ENCODE data around the gene GLTP. TPM values are rescaled to one million over a fixed set of nuclear protein-coding genes. Genes with fewer than 3 reads are reported as not detected.

Gene GLTP
- total and polyA plus RNA-seq, 3 experiments from 2014 or later: 39.3 to 67.4 (median 42.7) TPM

DNA sequence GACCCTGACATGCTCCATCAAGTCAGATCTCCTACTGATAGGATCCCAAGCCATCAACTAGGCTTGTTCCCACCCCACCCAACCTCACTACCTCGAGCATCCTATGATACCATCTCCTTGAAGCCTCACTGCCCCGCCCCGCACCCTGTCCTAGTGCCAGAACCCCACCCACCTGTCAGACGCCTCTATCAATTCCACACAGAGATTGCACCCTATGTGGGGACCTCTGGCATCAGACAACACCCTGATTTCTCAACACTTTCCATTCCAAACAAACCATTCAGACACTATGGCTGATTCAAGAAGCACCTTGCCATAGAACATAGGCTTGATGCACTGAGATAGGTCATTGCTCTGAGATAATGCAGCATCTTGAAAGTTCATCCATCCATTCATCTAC is 3.1 kb upstream of the GLTP start:
- Mint-ChIP-seq H3K36me3 (peaks cover 0 to 12% (median 0%) of the 10 kb centered on the region in 3 donors), H3K27ac (peak overlapping the region in 1 of 8 donors; percentile 21), H3K4me1 (peaks cover 33 to 39% (median 38%) of the 10 kb centered on the region in 3 donors), H3K4me3 (peak overlapping the region in 2 of 7 donors; percentile 36 to 70), H3K27me3 (peaks cover 0 to 2% of the 10 kb centered on the region in 2 donors), H3K9me3 (peaks cover 0 to 3% (median 0%) of the 10 kb centered on the region in 5 donors)
- Histone ChIP-seq H3K9me3 (ENCODE audit: low read length) (no peaks in the 10 kb centered on the region), H3K4me3 (ENCODE audit: low read length) (no peak overlapping the region), H3K4me1 (ENCODE audit: insufficient read depth, low read length) (peaks cover 34% of the 10 kb centered on the region), H3K27ac (ENCODE audit: low read depth, low read length) (no peak overlapping the region), H3K36me3 (ENCODE audit: insufficient read depth, low read length) (no peaks in the 10 kb centered on the region), H3K27me3 (ENCODE audit: insufficient read depth, low read length, poor library complexity, severe bottlenecking) (no peaks in the 10 kb centered on the region)
- ChIA-PET POLR2A (no interaction called here), CTCF (interaction anchor here (1.2 to 3.6 kb wide), 3 partner anchors 30 to 78 kb away, joined by 3 to 10 read pairs (median 3); no protein-coding TSS in a partner anchor)
- DNase-seq: no peak

DNA sequence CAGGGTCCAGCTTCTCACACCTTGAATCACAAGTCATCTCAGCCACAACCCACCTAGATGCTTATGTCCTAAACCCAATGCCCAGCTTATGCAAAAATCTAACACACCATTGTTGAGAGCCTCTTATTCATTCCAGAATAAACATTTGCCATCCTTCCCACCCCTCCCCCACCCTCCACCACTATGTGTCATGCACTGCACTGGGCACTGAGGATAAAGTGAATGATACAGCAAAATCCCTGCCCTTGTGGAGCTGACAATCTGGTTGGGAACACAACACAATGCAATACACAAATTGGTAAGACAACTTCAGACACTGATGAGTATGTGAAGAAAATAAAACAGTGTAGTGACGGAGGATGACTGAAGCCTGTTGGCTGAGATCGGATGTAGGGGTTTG is 1.4 kb upstream of the GLTP start:
- Histone ChIP-seq H3K9me3 (ENCODE audit: low read length) (no peaks in the 10 kb centered on the region), H3K27ac (ENCODE audit: low read depth, low read length) (no peak overlapping the region), H3K4me1 (ENCODE audit: insufficient read depth, low read length) (peaks cover 30% of the 10 kb centered on the region), H3K4me3 (ENCODE audit: low read length) (no peak overlapping the region), H3K36me3 (ENCODE audit: insufficient read depth, low read length) (no peaks in the 10 kb centered on the region), H3K27me3 (ENCODE audit: insufficient read depth, low read length, poor library complexity, severe bottlenecking) (no peaks in the 10 kb centered on the region)
- H3K4me1 Mint-ChIP-seq: peaks cover 35 to 42% (median 41%) of the 10 kb centered on the region in 3 donors
- H3K27me3 Mint-ChIP-seq: peaks cover 0 to 2% of the 10 kb centered on the region in 2 donors
- peaks cover 0 to 3% (median 0%) of the 10 kb centered on the region in 5 donors for H3K9me3 Mint-ChIP-seq
- peak overlapping the region in 5 of 8 donors; percentile 53 to 95 (median 75) for H3K27ac Mint-ChIP-seq
- POLR2A ChIA-PET: interaction anchor here (0.6 kb wide), 2 partner anchors 256 to 697 kb away, joined by 3 to 5 read pairs; no protein-coding TSS in a partner anchor
- peaks cover 0 to 14% (median 0%) of the 10 kb centered on the region in 3 donors for H3K36me3 Mint-ChIP-seq
- H3K4me3 Mint-ChIP-seq: peak overlapping the region; percentile 15 to 93 (median 84)
- no peak for DNase-seq
- CTCF ChIA-PET: interaction anchor here (1.0 to 3.6 kb wide), 4 partner anchors 11 to 77 kb away, joined by 4 to 10 read pairs (median 8); no protein-coding TSS in a partner anchor

DNA sequence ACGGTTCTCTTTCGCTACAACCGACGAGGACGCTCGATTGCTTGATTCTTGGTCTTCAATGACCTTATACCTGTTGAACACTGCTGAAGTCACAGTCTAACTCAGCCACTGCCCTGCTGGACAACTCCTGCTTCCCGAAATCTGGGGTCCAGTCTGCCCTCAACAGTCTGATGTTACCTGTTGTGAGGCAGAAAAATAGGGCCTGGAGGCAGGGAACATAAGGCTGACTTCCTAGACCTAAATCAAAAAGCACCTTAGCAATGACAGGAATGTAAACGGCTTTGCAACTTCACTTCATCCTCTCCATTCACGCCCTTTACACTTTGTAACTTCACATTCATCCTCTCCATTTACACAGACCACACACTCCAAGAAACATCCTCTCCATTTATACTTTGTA is 597 bp upstream of the GLTP start:
- Mint-ChIP-seq H3K27me3 (peaks cover 0 to 2% of the 10 kb centered on the region in 2 donors), H3K9me3 (peaks cover 0 to 3% (median 0%) of the 10 kb centered on the region in 5 donors), H3K4me3 (peak overlapping the region; percentile 78 to 95 (median 86)), H3K4me1 (peaks cover 38 to 48% (median 47%) of the 10 kb centered on the region in 3 donors), H3K27ac (peak overlapping the region; percentile 53 to 96 (median 92)), H3K36me3 (peaks cover 0 to 14% (median 0%) of the 10 kb centered on the region in 3 donors)
- Histone ChIP-seq H3K9me3 (ENCODE audit: low read length) (no peaks in the 10 kb centered on the region), H3K36me3 (ENCODE audit: insufficient read depth, low read length) (no peaks in the 10 kb centered on the region), H3K4me1 (ENCODE audit: insufficient read depth, low read length) (peaks cover 30% of the 10 kb centered on the region), H3K4me3 (ENCODE audit: low read length) (peak overlapping the region; percentile 63), H3K27me3 (ENCODE audit: insufficient read depth, low read length, poor library complexity, severe bottlenecking) (no peaks in the 10 kb centered on the region), H3K27ac (ENCODE audit: low read depth, low read length) (peak overlapping the region; percentile 20)
- ChIA-PET POLR2A (no interaction called here), CTCF (interaction anchor here (0.7 to 3.6 kb wide), 6 partner anchors 12 to 76 kb away, joined by 3 to 10 read pairs (median 6); no protein-coding TSS in a partner anchor)
- no peak for DNase-seq

DNA sequence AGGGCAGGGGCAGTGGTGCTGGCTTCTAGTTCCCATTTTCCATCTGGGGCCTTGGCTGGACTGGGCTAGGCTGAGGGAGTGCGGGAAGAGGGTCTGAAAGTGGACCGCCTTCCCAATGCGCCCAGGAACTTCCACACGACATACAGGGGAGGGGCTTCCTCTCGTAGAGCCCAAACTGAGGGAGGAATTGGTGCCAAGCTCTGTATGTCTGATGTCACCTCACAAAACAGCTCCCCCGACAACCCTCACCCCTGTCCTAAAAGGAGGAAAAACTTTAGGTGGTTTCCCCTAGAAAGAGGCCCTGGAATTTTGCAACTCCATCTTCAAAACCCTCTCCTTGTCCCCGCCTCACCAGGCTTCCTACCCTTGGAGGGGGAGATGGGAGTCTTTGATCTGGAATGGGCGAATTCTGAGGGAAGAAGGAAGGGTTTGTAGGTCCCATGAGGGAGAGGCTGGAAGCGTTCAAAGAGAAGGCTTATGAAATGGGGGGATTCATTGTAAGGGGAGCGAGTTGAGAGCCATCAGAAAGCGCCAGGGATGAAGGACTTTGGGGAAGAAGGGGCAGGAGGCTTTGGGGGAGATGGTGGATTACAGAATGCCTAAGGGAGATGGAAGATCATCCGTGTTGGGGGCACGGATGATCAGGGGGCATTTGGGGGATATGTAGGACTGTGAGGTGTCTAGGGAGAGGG is 844 bp downstream of the GLTP start:
- no peaks in the 10 kb centered on the region for H3K36me3 ChIP-seq (ENCODE audit: insufficient read depth, low read length)
- no peak for DNase-seq
- peaks cover 48 to 62% (median 60%) of the 10 kb centered on the region in 3 donors for H3K4me1 Mint-ChIP-seq
- H3K4me1 ChIP-seq (ENCODE audit: insufficient read depth, low read length): peaks cover 30% of the 10 kb centered on the region
- H3K27ac Mint-ChIP-seq: peak overlapping the region; percentile 53 to 100 (median 98)
- CTCF ChIA-PET: interaction anchor here (1.5 to 2.8 kb wide), 3 partner anchors 26 to 74 kb away, joined by 5 to 17 read pairs (median 11); no protein-coding TSS in a partner anchor
- peaks cover 0 to 3% (median 0%) of the 10 kb centered on the region in 5 donors for H3K9me3 Mint-ChIP-seq
- no peaks in the 10 kb centered on the region for H3K27me3 ChIP-seq (ENCODE audit: insufficient read depth, low read length, poor library complexity, severe bottlenecking)
- POLR2A ChIA-PET: no interaction called here
- no peaks in the 10 kb centered on the region for H3K9me3 ChIP-seq (ENCODE audit: low read length)
- peak overlapping the region; percentile 93 to 98 (median 96) for H3K4me3 Mint-ChIP-seq
- peak overlapping the region; percentile 98 for H3K4me3 ChIP-seq (ENCODE audit: low read length)
- peak overlapping the region; percentile 85 for H3K27ac ChIP-seq (ENCODE audit: low read depth, low read length)
- peaks cover 0 to 2% of the 10 kb centered on the region in 2 donors for H3K27me3 Mint-ChIP-seq
- peaks cover 0 to 16% (median 0%) of the 10 kb centered on the region in 3 donors for H3K36me3 Mint-ChIP-seq

DNA sequence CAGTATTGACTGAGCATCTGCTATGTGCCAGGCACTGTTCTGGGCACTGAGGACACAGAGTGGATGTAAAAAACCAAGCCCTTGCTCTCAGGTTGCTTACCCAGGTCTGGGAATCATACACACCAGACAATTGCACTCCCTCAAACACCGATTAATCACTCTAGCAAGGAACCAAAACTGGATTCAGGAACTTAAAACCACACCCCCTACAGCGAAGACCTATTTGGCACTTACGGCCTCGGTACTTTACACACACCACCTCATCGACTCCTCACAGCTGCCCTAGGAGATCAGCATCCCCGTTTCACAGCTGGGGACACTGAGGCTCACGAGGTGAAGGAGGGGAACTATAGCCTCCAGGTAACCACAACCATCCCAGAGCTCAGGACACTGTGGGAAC is 1.6 kb downstream of the GLTP start:
- CTCF ChIA-PET: interaction anchor here (1.5 to 2.8 kb wide), 3 partner anchors 25 to 73 kb away, joined by 5 to 17 read pairs (median 11); no protein-coding TSS in a partner anchor
- peaks cover 48 to 68% (median 64%) of the 10 kb centered on the region in 3 donors for H3K4me1 Mint-ChIP-seq
- no peaks in the 10 kb centered on the region for H3K27me3 ChIP-seq (ENCODE audit: insufficient read depth, low read length, poor library complexity, severe bottlenecking)

DNA sequence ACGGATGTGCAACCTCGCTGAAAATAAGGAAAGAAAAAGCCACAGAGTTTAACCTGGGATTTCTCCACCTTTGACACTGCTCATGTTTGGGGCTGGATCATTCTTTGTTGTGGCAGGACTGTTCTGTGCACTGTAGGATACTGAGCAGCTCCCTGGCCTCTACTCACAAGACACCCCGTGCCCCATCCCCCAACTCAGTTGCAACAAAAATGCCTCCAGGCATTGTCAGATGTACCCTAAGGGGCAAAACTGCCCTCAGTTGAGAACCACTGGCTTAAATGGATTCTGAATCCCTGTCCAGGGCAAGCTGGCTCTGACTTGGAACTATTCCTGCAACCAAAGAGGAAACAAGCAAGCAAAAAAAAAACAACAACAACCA is 2.1 kb downstream of the GLTP start:
- DNase-seq: no peak
- H3K27me3 ChIP-seq (ENCODE audit: insufficient read depth, low read length, poor library complexity, severe bottlenecking): no peaks in the 10 kb centered on the region
- ChIA-PET CTCF (interaction anchor here (1.5 to 2.8 kb wide), 3 partner anchors 25 to 73 kb away, joined by 5 to 17 read pairs (median 11); no protein-coding TSS in a partner anchor), POLR2A (no interaction called here)
- Mint-ChIP-seq H3K27ac (peak overlapping the region in 7 of 8 donors; percentile 8 to 99 (median 75)), H3K4me3 (peak overlapping the region in 5 of 7 donors; percentile 95 to 98 (median 97)), H3K36me3 (peaks cover 0 to 24% (median 0%) of the 10 kb centered on the region in 3 donors), H3K9me3 (peaks cover 0 to 3% (median 0%) of the 10 kb centered on the region in 5 donors), H3K4me1 (peaks cover 48 to 70% (median 64%) of the 10 kb centered on the region in 3 donors), H3K27me3 (peaks cover 0 to 2% of the 10 kb centered on the region in 2 donors)
- H3K27ac ChIP-seq (ENCODE audit: low read depth, low read length): no peak overlapping the region
- no peak overlapping the region for H3K4me3 ChIP-seq (ENCODE audit: low read length)
- H3K36me3 ChIP-seq (ENCODE audit: insufficient read depth, low read length): no peaks in the 10 kb centered on the region
- H3K4me1 ChIP-seq (ENCODE audit: insufficient read depth, low read length): peaks cover 30% of the 10 kb centered on the region
- no peaks in the 10 kb centered on the region for H3K9me3 ChIP-seq (ENCODE audit: low read length)

More for the DNA sequence above, 1.6 kb downstream of the GLTP start:
- Mint-ChIP-seq H3K27me3 (peaks cover 0 to 2% of the 10 kb centered on the region in 2 donors), H3K9me3 (peaks cover 0 to 3% (median 0%) of the 10 kb centered on the region in 5 donors), H3K27ac (peak overlapping the region; percentile 53 to 100 (median 96)), H3K4me3 (peak overlapping the region; percentile 93 to 98 (median 96)), H3K36me3 (peaks cover 0 to 22% (median 0%) of the 10 kb centered on the region in 3 donors)
- H3K9me3 ChIP-seq (ENCODE audit: low read length): no peaks in the 10 kb centered on the region
- no peaks in the 10 kb centered on the region for H3K36me3 ChIP-seq (ENCODE audit: insufficient read depth, low read length)
- no peak overlapping the region for H3K27ac ChIP-seq (ENCODE audit: low read depth, low read length)
- H3K4me1 ChIP-seq (ENCODE audit: insufficient read depth, low read length): peaks cover 30% of the 10 kb centered on the region
- peak overlapping the region; percentile 98 for H3K4me3 ChIP-seq (ENCODE audit: low read length)
- POLR2A ChIA-PET: no interaction called here
- no peak for DNase-seq

DNA sequence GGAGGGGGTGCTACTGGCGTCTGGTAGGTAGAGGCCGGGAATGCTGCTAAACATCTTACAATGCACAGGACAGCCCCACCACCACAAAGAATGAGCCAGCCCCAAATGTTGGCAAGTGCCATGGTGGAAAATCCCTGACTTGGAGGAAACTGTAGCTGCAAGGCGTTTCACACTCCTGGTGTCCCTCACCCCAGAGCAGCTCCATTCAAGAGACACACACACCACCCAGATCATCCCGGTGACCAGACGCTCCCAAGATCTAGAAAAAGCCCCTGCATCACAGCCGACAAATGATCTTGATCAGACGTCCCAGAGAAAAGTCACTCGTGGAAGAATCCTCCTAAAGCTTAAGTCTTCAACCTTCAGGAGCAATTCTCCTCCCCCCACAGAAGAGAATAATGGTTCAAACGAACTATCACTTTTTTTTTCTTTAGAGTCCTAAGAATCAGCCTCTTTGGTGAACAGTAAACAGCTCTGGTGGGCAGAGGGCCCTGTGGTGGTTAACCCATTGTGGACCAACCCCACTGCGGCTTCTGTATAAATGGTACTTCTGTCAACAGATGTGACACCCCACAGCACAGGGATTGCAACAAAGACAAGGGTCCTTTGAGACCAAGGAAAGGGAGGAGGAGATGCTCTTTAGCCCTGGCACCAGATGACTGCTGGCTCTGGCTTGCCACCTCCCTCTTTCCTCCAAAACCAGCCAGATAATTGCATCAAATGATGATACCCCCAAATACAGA is 2.7 kb downstream of the GLTP start:
- CTCF ChIA-PET: interaction anchor here (0.8 to 2.8 kb wide), 4 partner anchors 24 to 72 kb away, joined by 3 to 17 read pairs (median 7); no protein-coding TSS in a partner anchor
- POLR2A ChIA-PET: no interaction called here
- Histone ChIP-seq H3K27ac (ENCODE audit: low read depth, low read length) (no peak overlapping the region), H3K36me3 (ENCODE audit: insufficient read depth, low read length) (no peaks in the 10 kb centered on the region), H3K4me1 (ENCODE audit: insufficient read depth, low read length) (peaks cover 30% of the 10 kb centered on the region), H3K9me3 (ENCODE audit: low read length) (no peaks in the 10 kb centered on the region), H3K4me3 (ENCODE audit: low read length) (no peak overlapping the region), H3K27me3 (ENCODE audit: insufficient read depth, low read length, poor library complexity, severe bottlenecking) (no peaks in the 10 kb centered on the region)
- peaks cover 49 to 71% (median 69%) of the 10 kb centered on the region in 3 donors for H3K4me1 Mint-ChIP-seq
- DNase-seq: no peak
- peaks cover 0 to 2% of the 10 kb centered on the region in 2 donors for H3K27me3 Mint-ChIP-seq
- H3K9me3 Mint-ChIP-seq: peaks cover 0 to 3% (median 0%) of the 10 kb centered on the region in 5 donors
- H3K4me3 Mint-ChIP-seq: peak overlapping the region in 6 of 7 donors; percentile 19 to 95 (median 62)
- H3K27ac Mint-ChIP-seq: peak overlapping the region in 6 of 8 donors; percentile 8 to 86 (median 74)
- H3K36me3 Mint-ChIP-seq: peaks cover under 1 to 27% (median 1%) of the 10 kb centered on the region in 3 donors

Data from CD8-positive, alpha-beta memory T cell (primary cell).